PC-3 (cell line): ENCODE measurements around the gene PLA2G2F. TPM values are rescaled to one million over a fixed set of nuclear protein-coding genes. Genes with fewer than 3 reads are reported as not detected.

ENCODE experiments used
- ATAC-seq: fragments of 200-7000 bp; cut with Tn5 transposase; 2 replicates; pipeline ENCODE4 v1.9.1; 2020; ENCODE audit warnings: mild to moderate bottlenecking, moderate library complexity
- BruUV-seq: library from RNA; stranded (reverse); fragments of 400-500 nt; replicated peaks from 2 replicates; lab custom pipeline; 2021; lab: Mats Ljungman, UMichigan
- CTCF ChIA-PET: fragments of 300-600 bp; sonication (Branson Sonifier 250); formaldehyde crosslinking; loops from one replicate; lab custom pipeline; 2022; ENCODE audit warnings: antibody characterized with exemption; lab: Charles Lee
- POLR2A ChIA-PET: fragments of 300-600 bp; sonication (Branson Sonifier 250); formaldehyde crosslinking; loops from one replicate; lab custom pipeline; 2022; ENCODE audit warnings: antibody characterized with exemption; ENCODE audit not compliant: unreplicated experiment; lab: Charles Lee
- DNase-seq: peaks from one replicate; pipeline ENCODE4 v3.0.0-alpha.2; 2015
- H2AFZ ChIP-seq: fragments of 300-600 bp; sonication (generic); 2 replicates; pipeline ENCODE4 v1.6.0; 2016; ENCODE audit warnings: antibody characterized with exemption, low read length
- H3F3A ChIP-seq: fragments of 300-600 bp; sonication (generic); one replicate; pipeline ENCODE4 v1.6.0; 2017; ENCODE audit warnings: antibody characterized with exemption, low read length, control low read depth, mild to moderate bottlenecking; ENCODE audit not compliant: unreplicated experiment
- H3K27ac ChIP-seq: fragments of 300-600 bp; sonication (generic); 2 replicates; pipeline ENCODE4 v1.5.1; 2016; ENCODE audit warnings: mild to moderate bottlenecking, low read length
- H3K27me3 ChIP-seq: fragments of 300-600 bp; sonication (generic); 2 replicates; pipeline ENCODE4 v1.6.1; 2016; ENCODE audit warnings: low read length, mixed read lengths
- H3K36me3 ChIP-seq: fragments of 300-600 bp; sonication (generic); 2 replicates; pipeline ENCODE4 v1.6.1; 2016; ENCODE audit warnings: low read depth, mixed run types, low read length, mixed read lengths
- H3K4me1 ChIP-seq: fragments of 300-600 bp; sonication (generic); 2 replicates; pipeline ENCODE4 v1.5.1; 2016; ENCODE audit warnings: low read length; ENCODE audit not compliant: insufficient read depth
- H3K4me2 ChIP-seq: fragments of 300-600 bp; sonication (generic); 2 replicates; pipeline ENCODE4 v1.6.0; 2016; ENCODE audit warnings: low read length
- H3K4me3 ChIP-seq: fragments of 300-600 bp; sonication (generic); 2 replicates; pipeline ENCODE4 v1.5.1; 2016; ENCODE audit warnings: mild to moderate bottlenecking, low read length, mixed read lengths
- H3K79me2 ChIP-seq: fragments of 300-600 bp; sonication (generic); 2 replicates; pipeline ENCODE4 v1.6.1; 2017; ENCODE audit warnings: low read length, mixed read lengths
- H3K9ac ChIP-seq: fragments of 300-600 bp; sonication (generic); 2 replicates; pipeline ENCODE4 v1.6.0; 2016; ENCODE audit warnings: mild to moderate bottlenecking, low read length
- H3K9me2 ChIP-seq: fragments of 300-600 bp; sonication (generic); replicated peaks from 2 replicates; pipeline ENCODE4 v1.6.1; 2016; ENCODE audit warnings: mixed run types, low read length, mixed read lengths
- H3K9me3 ChIP-seq: fragments of 300-600 bp; sonication (generic); 2 replicates; pipeline ENCODE4 v1.6.1; 2016; ENCODE audit warnings: low read length, mixed read lengths
- H4K20me1 ChIP-seq: fragments of 300-600 bp; sonication (generic); 2 replicates; pipeline ENCODE4 v1.6.1; 2016; ENCODE audit warnings: low read length, mixed read lengths
- EZH2 ChIP-seq: fragments of 300-600 bp; sonication (generic); IDR thresholded peaks from one replicate; pipeline ENCODE4 v1.6.1; 2017; ENCODE audit warnings: antibody characterized with exemption, mild to moderate bottlenecking, low read length; ENCODE audit not compliant: unreplicated experiment
- EZH2phosphoT487 ChIP-seq: fragments of 300-600 bp; sonication (generic); IDR thresholded peaks from 2 replicates; pipeline ENCODE4 v1.6.1; 2018; ENCODE audit warnings: mild to moderate bottlenecking, antibody characterized with exemption, low read length, borderline replicate concordance
- intact Hi-C: fragments of 100-400 bp; cut with micrococcal nuclease; formaldehyde crosslinking; loops from 2 replicates; pipeline ENCODE4 v1.9.0; 2023
- total RNA-seq: library from RNA; depleted of rRNA; stranded (reverse); fragments of >200 nt; gene quantifications from 2 replicates; pipeline ENCODE4 v1.2.3, GENCODE V29; 2014
- TF ChIP-seq, protein P1 (sequence below): fragments of 300-600 bp; sonication (generic); conservative IDR thresholded peaks from 2 replicates; pipeline ENCODE4 v1.5.1; 2017; ENCODE audit warnings: antibody characterized with exemption, low read depth, mild to moderate bottlenecking, low read length

The PLA2G2F gene
- total RNA-seq, 1 experiment from 2014 or later, result 0.18 TPM

- H3K27me3 ChIP-seq, result no peaks in the 10 kb centered on the region
- no peak overlapping the region for H3K9ac ChIP-seq
- H3K36me3 ChIP-seq, result no peaks in the 10 kb centered on the region
- no peaks in the 10 kb centered on the region for H3K79me2 ChIP-seq
- no peaks in the 10 kb centered on the region for H4K20me1 ChIP-seq
- no peaks in the 10 kb centered on the region for H3K9me2 ChIP-seq
- no peaks in the 10 kb centered on the region for H3F3A ChIP-seq
- ChIA-PET CTCF (no interaction called here), POLR2A (no interaction called here)
- intact Hi-C loops, result no loop called here
- BruUV-seq, result no TSS peak
- DNase-seq, result no peak
- TF ChIP-seq EZH2, result no peak
- TF ChIP-seq, protein P1, sequence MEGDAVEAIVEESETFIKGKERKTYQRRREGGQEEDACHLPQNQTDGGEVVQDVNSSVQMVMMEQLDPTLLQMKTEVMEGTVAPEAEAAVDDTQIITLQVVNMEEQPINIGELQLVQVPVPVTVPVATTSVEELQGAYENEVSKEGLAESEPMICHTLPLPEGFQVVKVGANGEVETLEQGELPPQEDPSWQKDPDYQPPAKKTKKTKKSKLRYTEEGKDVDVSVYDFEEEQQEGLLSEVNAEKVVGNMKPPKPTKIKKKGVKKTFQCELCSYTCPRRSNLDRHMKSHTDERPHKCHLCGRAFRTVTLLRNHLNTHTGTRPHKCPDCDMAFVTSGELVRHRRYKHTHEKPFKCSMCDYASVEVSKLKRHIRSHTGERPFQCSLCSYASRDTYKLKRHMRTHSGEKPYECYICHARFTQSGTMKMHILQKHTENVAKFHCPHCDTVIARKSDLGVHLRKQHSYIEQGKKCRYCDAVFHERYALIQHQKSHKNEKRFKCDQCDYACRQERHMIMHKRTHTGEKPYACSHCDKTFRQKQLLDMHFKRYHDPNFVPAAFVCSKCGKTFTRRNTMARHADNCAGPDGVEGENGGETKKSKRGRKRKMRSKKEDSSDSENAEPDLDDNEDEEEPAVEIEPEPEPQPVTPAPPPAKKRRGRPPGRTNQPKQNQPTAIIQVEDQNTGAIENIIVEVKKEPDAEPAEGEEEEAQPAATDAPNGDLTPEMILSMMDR, result no peak
- TF ChIP-seq EZH2phosphoT487, result no peak
- no peak for ATAC-seq
- no peak overlapping the region for H2AFZ ChIP-seq
- no peak overlapping the region for H3K4me2 ChIP-seq
- H3K4me1 ChIP-seq, result peaks cover 2% of the 10 kb centered on the region; the same call in 1 of the 2 replicates
- no peaks in the 10 kb centered on the region for H3K9me3 ChIP-seq
- no peak overlapping the region for H3K4me3 ChIP-seq
- H3K27ac ChIP-seq, result no peak overlapping the region
Measured at GRCh38 chr1:20115479-20115878, 23.6 kb upstream of the PLA2G2F start.

DNA sequence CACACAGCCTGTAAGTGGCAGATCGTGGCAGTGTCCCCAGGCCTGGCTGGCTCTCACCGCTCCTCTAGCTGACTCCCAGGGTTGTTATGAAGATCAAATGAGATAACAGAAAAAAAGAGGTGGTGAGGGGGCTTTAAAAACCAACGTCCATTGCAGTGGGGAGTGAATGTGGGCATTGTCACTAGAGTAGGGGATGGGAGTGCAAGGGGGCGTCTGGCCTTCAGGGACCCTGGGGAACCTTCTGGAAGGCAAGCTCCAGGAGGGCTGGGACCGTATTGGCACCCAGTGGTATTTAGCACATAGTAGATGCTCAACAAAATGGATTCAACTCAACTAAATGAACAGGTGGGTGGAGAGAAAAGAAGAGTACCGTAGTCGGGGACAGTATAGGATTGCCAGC lies 23.2 kb upstream of the PLA2G2F start:
- DNase-seq (no peak), ATAC-seq (no peak)
- no peaks in the 10 kb centered on the region for H3K9me2 ChIP-seq
- H3K9ac ChIP-seq, result no peak overlapping the region
- no peaks in the 10 kb centered on the region for H3K79me2 ChIP-seq
- BruUV-seq, result no TSS peak
- no peaks in the 10 kb centered on the region for H3K4me1 ChIP-seq
- no peak overlapping the region for H3K4me2 ChIP-seq
- H3K27ac ChIP-seq, result no peak overlapping the region
- H3K27me3 ChIP-seq, result no peaks in the 10 kb centered on the region
- intact Hi-C loops, result no loop called here
- H3K36me3 ChIP-seq, result no peaks in the 10 kb centered on the region
- POLR2A ChIA-PET, result no interaction called here
- no peaks in the 10 kb centered on the region for H4K20me1 ChIP-seq
- no peaks in the 10 kb centered on the region for H3F3A ChIP-seq
- H3K9me3 ChIP-seq, result no peaks in the 10 kb centered on the region
- CTCF ChIA-PET, result no interaction called here
- H3K4me3 ChIP-seq, result no peak overlapping the region
- TF ChIP-seq, protein P1, result no peak
- TF ChIP-seq EZH2phosphoT487 (no peak), EZH2 (no peak)
- no peak overlapping the region for H2AFZ ChIP-seq

DNA sequence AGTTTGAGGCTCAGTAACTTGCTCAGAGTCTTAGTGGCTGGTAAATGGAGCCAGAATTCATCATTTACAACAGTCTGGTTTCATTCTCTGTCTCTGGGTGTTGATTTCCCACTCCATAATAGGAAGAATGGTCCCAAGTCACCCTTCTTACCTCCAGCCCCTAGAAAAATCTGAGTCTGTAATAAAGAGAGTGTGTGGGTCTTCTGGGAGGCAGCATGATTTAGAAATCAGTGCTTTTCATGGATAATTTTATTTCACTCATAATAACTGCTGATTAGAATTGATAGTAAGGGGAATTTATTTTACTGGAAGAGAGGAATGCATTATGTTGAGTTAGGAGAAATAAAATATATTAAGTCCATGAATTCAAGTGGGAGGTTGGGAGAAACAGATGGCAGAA lies 21.9 kb upstream of the PLA2G2F start:
- H3K4me2 ChIP-seq, result no peak overlapping the region
- intact Hi-C loops, result no loop called here
- ATAC-seq (no peak), DNase-seq (no peak)
- ChIA-PET CTCF (no interaction called here), POLR2A (no interaction called here)
- no peaks in the 10 kb centered on the region for H3F3A ChIP-seq
- no peaks in the 10 kb centered on the region for H3K9me2 ChIP-seq
- no peak overlapping the region for H2AFZ ChIP-seq
- H3K4me3 ChIP-seq, result no peak overlapping the region
- no peak overlapping the region for H3K27ac ChIP-seq
- H3K79me2 ChIP-seq, result no peaks in the 10 kb centered on the region
- no peaks in the 10 kb centered on the region for H3K9me3 ChIP-seq
- TF ChIP-seq EZH2, result no peak
- TF ChIP-seq EZH2phosphoT487, result no peak
- TF ChIP-seq, protein P1, result no peak
- no peaks in the 10 kb centered on the region for H4K20me1 ChIP-seq
- no peaks in the 10 kb centered on the region for H3K36me3 ChIP-seq
- peaks cover 6% of the 10 kb centered on the region; the same call in 1 of the 2 replicates for H3K27me3 ChIP-seq
- no peaks in the 10 kb centered on the region for H3K4me1 ChIP-seq
- BruUV-seq, result no TSS peak
- H3K9ac ChIP-seq, result no peak overlapping the region
